K562 (cell line): ENCODE results near the gene AHSA1.

Experiments used
- CTCF ChIP-seq, 3 experiments: IDR thresholded peaks in 2 of 3; conservative IDR thresholded peaks in 1 of 3; 2 replicates each; pipeline ENCODE4 v1.5.1; 2011 to 2012; ENCODE audit warnings: low read length in 3 of 3, mild to moderate bottlenecking in 3 of 3, control low read depth in 2 of 3, improper control_type of control experiment in 1 of 3, inconsistent platforms in 1 of 3, low read depth in 1 of 3, mixed read lengths in 1 of 3, moderate library complexity in 1 of 3; ENCODE audit not compliant: insufficient read depth in 2 of 3
- EP300 ChIP-seq: IDR thresholded peaks from 2 replicates; pipeline ENCODE4 v1.6.1; 2012; ENCODE audit warnings: low read length, improper control_type of control experiment
- GABPB1 ChIP-seq: sonication (generic); formaldehyde crosslinking; IDR thresholded peaks from 2 replicates; pipeline ENCODE4 v1.8.0; 2022; ENCODE audit warnings: mild to moderate bottlenecking, missing genetic modification reagents
- NR4A1 ChIP-seq, 2 experiments: fragments of 250-450 bp in 1 of 2; fragments of 450-650 bp in 1 of 2; sonication (Bioruptor Pico) in 1 of 2; IDR thresholded peaks; 2 replicates each; pipeline versions ENCODE4 v1.4.0 to v1.6.1; 2016 to 2020; ENCODE audit warnings: mild to moderate bottlenecking in 2 of 2, missing compliant biosample characterization in 1 of 2, missing genetic modification characterization in 1 of 2, moderate library complexity in 1 of 2

GRCh38 chr14:77482422-77482821 is 24.5 kb downstream of the AHSA1 start:
- TF ChIP-seq EP300 (no peak), GABPB1 (CRISPR knock-in tag) (no peak), NR4A1 (CRISPR knock-in tag; IDR thresholded peaks at IDR 0.05) (no peak), NR4A1 (tag; IDR thresholded peaks at IDR 0.05) (no peak), CTCF (IDR thresholded peaks at IDR 0.05 in 2 of 3, conservative IDR thresholded peaks at IDR 0.05 in 1 of 3; ENCODE audit: insufficient read depth in 2 of 3, low read depth in 1 of 3, low read length in 3 of 3) (no peak)
